Measurements from ENCODE around the gene CIAO1. TPM values are rescaled to one million over a fixed set of nuclear protein-coding genes. Genes with fewer than 3 reads are reported as not detected.

CIAO1 gene
- total and polyA plus RNA-seq, 2 of the 13 experiments (the other 11 are each of a cell fraction or from before 2014, with no cell fraction given), result 99.3 to 120 TPM

DNA sequence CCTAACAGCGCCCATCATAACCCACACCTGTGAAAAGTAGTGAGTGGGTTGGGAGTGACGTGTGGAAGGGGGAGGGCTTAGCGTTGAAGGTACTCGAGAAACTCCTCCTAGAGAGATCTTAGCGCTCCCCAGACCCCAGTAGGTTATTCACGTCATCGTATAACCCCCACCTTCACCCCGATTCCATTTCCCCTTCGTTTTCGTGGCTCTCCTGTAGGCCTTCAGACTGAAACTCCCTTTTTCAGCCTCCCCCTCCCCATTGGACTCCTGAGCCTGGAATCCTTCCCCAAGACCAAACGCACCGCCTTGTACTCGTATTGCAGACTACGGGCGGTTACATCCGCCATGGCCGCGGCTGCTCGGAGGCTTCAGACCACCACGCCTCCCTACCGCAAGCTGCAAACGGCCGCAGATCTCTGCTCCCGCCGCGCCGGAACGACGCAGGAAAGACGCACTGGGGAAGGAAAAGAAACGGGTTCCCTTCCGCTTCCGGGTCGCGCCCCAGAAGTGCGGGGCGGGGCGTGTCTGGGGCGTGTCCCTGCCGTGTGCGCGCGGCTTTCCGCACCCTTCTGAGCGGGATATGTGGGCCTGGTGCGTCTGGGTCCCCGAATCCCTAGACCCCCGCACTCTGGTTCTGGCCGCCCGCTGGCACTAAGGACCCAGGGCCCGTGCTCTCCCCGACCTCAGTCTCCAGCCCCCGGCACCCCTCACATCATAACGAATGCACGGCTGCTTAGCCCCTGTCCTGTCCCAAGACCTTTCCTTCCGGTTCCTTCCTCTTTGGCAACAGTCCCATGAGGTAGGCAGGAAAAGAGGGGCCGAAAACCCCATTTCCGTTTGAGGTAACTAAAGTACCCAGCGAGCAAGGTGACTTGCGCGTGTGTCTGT, 39.3 kb downstream of the CIAO1 start, which contains the start of gene SNRNP200 (continued):
- TF ChIP-seq, protein P1, sequence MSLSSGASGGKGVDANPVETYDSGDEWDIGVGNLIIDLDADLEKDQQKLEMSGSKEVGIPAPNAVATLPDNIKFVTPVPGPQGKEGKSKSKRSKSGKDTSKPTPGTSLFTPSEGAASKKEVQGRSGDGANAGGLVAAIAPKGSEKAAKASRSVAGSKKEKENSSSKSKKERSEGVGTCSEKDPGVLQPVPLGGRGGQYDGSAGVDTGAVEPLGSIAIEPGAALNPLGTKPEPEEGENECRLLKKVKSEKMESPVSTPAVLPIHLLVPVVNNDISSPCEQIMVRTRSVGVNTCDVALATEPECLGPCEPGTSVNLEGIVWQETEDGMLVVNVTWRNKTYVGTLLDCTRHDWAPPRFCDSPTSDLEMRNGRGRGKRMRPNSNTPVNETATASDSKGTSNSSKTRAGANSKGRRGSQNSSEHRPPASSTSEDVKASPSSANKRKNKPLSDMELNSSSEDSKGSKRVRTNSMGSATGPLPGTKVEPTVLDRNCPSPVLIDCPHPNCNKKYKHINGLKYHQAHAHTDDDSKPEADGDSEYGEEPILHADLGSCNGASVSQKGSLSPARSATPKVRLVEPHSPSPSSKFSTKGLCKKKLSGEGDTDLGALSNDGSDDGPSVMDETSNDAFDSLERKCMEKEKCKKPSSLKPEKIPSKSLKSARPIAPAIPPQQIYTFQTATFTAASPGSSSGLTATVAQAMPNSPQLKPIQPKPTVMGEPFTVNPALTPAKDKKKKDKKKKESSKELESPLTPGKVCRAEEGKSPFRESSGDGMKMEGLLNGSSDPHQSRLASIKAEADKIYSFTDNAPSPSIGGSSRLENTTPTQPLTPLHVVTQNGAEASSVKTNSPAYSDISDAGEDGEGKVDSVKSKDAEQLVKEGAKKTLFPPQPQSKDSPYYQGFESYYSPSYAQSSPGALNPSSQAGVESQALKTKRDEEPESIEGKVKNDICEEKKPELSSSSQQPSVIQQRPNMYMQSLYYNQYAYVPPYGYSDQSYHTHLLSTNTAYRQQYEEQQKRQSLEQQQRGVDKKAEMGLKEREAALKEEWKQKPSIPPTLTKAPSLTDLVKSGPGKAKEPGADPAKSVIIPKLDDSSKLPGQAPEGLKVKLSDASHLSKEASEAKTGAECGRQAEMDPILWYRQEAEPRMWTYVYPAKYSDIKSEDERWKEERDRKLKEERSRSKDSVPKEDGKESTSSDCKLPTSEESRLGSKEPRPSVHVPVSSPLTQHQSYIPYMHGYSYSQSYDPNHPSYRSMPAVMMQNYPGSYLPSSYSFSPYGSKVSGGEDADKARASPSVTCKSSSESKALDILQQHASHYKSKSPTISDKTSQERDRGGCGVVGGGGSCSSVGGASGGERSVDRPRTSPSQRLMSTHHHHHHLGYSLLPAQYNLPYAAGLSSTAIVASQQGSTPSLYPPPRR (CRISPR knock-in tag; IDR thresholded peaks at IDR 0.05; ENCODE audit: borderline replicate concordance), result peak; percentile 76
- TF ChIP-seq TEAD2 (CRISPR knock-in tag; IDR thresholded peaks at IDR 0.05) (peak; percentile 89; the same call in 1 of the 2 replicates), TBP (CRISPR knock-in tag; IDR thresholded peaks at IDR 0.05) (no peak; the same call in 1 of the 2 replicates), RAD51 (IDR thresholded peaks at IDR 0.05; ENCODE audit: borderline replicate concordance) (no peak), ARHGAP35 (CRISPR knock-in tag; IDR thresholded peaks at IDR 0.05; ENCODE audit: borderline replicate concordance) (peak; percentile 79), CBX5 (CRISPR knock-in tag; IDR thresholded peaks at IDR 0.05; ENCODE audit: borderline replicate concordance) (peak; percentile 93), PHF5A (CRISPR knock-in tag; IDR thresholded peaks at IDR 0.05; ENCODE audit: low read depth, unreplicated experiment) (peak; percentile 66), ZNF441 (CRISPR knock-in tag; IDR thresholded peaks at IDR 0.05; ENCODE audit: borderline replicate concordance) (peak; percentile 17; the same call in 1 of the 2 replicates), ZSCAN30 (CRISPR knock-in tag; IDR thresholded peaks at IDR 0.05) (no peak; the same call in 1 of the 2 replicates)
- TF ChIP-seq, protein P2, sequence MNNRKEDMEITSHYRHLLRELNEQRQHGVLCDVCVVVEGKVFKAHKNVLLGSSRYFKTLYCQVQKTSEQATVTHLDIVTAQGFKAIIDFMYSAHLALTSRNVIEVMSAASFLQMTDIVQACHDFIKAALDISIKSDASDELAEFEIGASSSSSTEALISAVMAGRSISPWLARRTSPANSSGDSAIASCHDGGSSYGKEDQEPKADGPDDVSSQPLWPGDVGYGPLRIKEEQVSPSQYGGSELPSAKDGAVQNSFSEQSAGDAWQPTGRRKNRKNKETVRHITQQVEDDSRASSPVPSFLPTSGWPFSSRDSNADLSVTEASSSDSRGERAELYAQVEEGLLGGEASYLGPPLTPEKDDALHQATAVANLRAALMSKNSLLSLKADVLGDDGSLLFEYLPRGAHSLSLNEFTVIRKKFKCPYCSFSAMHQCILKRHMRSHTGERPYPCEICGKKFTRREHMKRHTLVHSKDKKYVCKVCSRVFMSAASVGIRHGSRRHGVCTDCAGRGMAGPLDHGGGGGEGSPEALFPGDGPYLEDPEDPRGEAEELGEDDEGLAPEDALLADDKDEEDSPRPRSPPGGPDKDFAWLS (CRISPR knock-in tag; IDR thresholded peaks at IDR 0.05; ENCODE audit: borderline replicate concordance), result peak; percentile 94; the same call in 1 of the 2 replicates
- TF ChIP-seq, protein P3, sequence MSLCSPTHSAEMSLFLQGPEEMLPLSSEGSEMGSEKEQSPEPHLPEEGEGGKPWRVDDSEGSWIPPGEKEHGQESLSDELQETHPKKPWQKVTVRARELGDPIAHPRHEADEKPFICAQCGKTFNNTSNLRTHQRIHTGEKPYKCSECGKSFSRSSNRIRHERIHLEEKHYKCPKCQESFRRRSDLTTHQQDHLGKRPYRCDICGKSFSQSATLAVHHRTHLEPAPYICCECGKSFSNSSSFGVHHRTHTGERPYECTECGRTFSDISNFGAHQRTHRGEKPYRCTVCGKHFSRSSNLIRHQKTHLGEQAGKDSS (CRISPR knock-in tag; IDR thresholded peaks at IDR 0.05; ENCODE audit: borderline replicate concordance, low read depth), result peak; percentile 97; the same call in 1 of the 2 replicates
- TF ChIP-seq, protein P4, sequence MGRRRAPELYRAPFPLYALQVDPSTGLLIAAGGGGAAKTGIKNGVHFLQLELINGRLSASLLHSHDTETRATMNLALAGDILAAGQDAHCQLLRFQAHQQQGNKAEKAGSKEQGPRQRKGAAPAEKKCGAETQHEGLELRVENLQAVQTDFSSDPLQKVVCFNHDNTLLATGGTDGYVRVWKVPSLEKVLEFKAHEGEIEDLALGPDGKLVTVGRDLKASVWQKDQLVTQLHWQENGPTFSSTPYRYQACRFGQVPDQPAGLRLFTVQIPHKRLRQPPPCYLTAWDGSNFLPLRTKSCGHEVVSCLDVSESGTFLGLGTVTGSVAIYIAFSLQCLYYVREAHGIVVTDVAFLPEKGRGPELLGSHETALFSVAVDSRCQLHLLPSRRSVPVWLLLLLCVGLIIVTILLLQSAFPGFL (CRISPR knock-in tag; IDR thresholded peaks at IDR 0.05), result no peak

Data from HepG2 (cell line).